H1 (cell line): Measurements from ENCODE around the gene SNRNP200. TPM values are rescaled to one million over a fixed set of nuclear protein-coding genes. Genes with fewer than 3 reads are reported as not detected.

ENCODE experiments used
- ATF3 ChIP-seq: IDR thresholded peaks from 2 replicates; pipeline ENCODE4 v1.6.1; 2011; ENCODE audit warnings: low read depth, mild to moderate bottlenecking, low read length; ENCODE audit not compliant: insufficient read depth
- BRCA1 ChIP-seq: IDR thresholded peaks from 2 replicates; pipeline ENCODE4 v1.6.1; 2012; ENCODE audit warnings: low read depth, low read length, improper control_type of control experiment
- CREB1 ChIP-seq: IDR thresholded peaks from 2 replicates; pipeline ENCODE4 v1.6.1; 2012; ENCODE audit warnings: inconsistent platforms
- CTBP2 ChIP-seq: IDR thresholded peaks from 2 replicates; pipeline ENCODE4 v1.7.0; 2011; ENCODE audit warnings: borderline replicate concordance, mild to moderate bottlenecking, moderate library complexity, mixed read lengths, low read length; ENCODE audit not compliant: insufficient read depth, insufficient read length
- EZH2 ChIP-seq: fragments of 200-600 bp; sonication (generic); IDR thresholded peaks from 2 replicates; pipeline ENCODE4 v1.7.1; 2012; ENCODE audit warnings: low read depth, mild to moderate bottlenecking, moderate library complexity, low read length, inconsistent platforms; ENCODE audit not compliant: severe bottlenecking
- GTF2F1 ChIP-seq: IDR thresholded peaks from 2 replicates; pipeline ENCODE4 v1.6.1; 2012; ENCODE audit warnings: low read depth, low read length, improper control_type of control experiment, borderline replicate concordance
- KDM1A ChIP-seq: fragments of 200-600, 300-600 bp; sonication (generic); IDR thresholded peaks from 2 replicates; pipeline ENCODE4 v1.7.1; 2016; ENCODE audit warnings: mild to moderate bottlenecking, low read length, borderline replicate concordance
- KDM4A ChIP-seq: IDR thresholded peaks from one replicate; pipeline ENCODE4 v1.7.1; 2012; ENCODE audit warnings: low read depth, mild to moderate bottlenecking, moderate library complexity, low read length, inconsistent platforms; ENCODE audit not compliant: severe bottlenecking
- KDM5A ChIP-seq: fragments of 200-600 bp; IDR thresholded peaks from 2 replicates; pipeline ENCODE4 v1.7.1; 2012; ENCODE audit warnings: mild to moderate bottlenecking, low read length, inconsistent platforms, mixed read lengths
- SUZ12 ChIP-seq: fragments of 200-600 bp; sonication (generic); IDR thresholded peaks from 2 replicates; pipeline ENCODE4 v1.6.1; 2012; ENCODE audit warnings: mild to moderate bottlenecking, inconsistent platforms, low read length, moderate library complexity, mixed read lengths
- TCF12 ChIP-seq: IDR thresholded peaks from 2 replicates; pipeline ENCODE4 v1.6.1; 2011; ENCODE audit warnings: low read depth, mild to moderate bottlenecking, low read length
- polyA plus RNA-seq, 7 experiments: library from polyadenylated mRNA; depleted of rRNA in 3 of 7; stranded (reverse) in 5 of 7; unstranded in 2 of 7; fragments of >200 nt in 5 of 7; fragments of 200-250 nt in 2 of 7; gene quantifications; 1 replicate in 5 of 7; 2 replicates in 1 of 7; 4 replicates in 1 of 7; pipeline versions ENCODE4 v1.2.1 to v1.2.3, GENCODE V29; 2011 to 2013; ENCODE audit warnings: missing spikeins in 2 of 7, mixed read lengths in 2 of 7
- total RNA-seq: library from RNA; stranded (reverse); fragmentation: NEBNext Ultra II Directional; extraction: Animal tissue kit (Norgen Biotek cat#: 25700); gene quantifications from 2 replicates; pipeline ENCODE4 v1.2.1, GENCODE V29; 2021
- TF ChIP-seq, protein P1 (sequence below): fragments of 300-600 bp; sonication (generic); IDR thresholded peaks from 2 replicates; pipeline ENCODE4 v1.7.1; 2012; ENCODE audit warnings: low read length, moderate library complexity, mild to moderate bottlenecking, inconsistent platforms; ENCODE audit not compliant: insufficient replicate concordance

SNRNP200 gene
- total and polyA plus RNA-seq, 2 of the 8 experiments (the other 6 are each of a cell fraction or from before 2014, with no cell fraction given): 190 to 289 TPM

DNA sequence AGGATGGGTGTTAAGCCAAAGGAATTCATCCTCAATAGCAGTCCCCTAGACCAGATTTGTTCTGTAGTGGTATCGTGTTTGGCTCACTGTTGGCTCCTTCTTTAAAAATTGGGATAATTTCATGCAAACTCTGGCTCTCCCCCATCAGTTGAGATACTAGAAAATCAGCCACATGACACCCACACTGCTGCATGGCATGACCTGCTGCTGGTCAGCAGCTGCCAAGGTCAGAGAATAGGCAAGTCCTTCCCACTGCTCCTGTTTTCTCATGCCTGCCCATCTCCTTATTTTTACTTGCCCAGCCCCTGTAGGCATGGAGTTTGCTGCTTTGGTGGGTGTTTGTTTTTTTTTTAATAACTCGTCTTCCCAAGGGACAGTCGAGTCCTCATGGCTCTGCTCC is 1.0 kb upstream of the SNRNP200 start (continued):
- TF ChIP-seq, protein P1, sequence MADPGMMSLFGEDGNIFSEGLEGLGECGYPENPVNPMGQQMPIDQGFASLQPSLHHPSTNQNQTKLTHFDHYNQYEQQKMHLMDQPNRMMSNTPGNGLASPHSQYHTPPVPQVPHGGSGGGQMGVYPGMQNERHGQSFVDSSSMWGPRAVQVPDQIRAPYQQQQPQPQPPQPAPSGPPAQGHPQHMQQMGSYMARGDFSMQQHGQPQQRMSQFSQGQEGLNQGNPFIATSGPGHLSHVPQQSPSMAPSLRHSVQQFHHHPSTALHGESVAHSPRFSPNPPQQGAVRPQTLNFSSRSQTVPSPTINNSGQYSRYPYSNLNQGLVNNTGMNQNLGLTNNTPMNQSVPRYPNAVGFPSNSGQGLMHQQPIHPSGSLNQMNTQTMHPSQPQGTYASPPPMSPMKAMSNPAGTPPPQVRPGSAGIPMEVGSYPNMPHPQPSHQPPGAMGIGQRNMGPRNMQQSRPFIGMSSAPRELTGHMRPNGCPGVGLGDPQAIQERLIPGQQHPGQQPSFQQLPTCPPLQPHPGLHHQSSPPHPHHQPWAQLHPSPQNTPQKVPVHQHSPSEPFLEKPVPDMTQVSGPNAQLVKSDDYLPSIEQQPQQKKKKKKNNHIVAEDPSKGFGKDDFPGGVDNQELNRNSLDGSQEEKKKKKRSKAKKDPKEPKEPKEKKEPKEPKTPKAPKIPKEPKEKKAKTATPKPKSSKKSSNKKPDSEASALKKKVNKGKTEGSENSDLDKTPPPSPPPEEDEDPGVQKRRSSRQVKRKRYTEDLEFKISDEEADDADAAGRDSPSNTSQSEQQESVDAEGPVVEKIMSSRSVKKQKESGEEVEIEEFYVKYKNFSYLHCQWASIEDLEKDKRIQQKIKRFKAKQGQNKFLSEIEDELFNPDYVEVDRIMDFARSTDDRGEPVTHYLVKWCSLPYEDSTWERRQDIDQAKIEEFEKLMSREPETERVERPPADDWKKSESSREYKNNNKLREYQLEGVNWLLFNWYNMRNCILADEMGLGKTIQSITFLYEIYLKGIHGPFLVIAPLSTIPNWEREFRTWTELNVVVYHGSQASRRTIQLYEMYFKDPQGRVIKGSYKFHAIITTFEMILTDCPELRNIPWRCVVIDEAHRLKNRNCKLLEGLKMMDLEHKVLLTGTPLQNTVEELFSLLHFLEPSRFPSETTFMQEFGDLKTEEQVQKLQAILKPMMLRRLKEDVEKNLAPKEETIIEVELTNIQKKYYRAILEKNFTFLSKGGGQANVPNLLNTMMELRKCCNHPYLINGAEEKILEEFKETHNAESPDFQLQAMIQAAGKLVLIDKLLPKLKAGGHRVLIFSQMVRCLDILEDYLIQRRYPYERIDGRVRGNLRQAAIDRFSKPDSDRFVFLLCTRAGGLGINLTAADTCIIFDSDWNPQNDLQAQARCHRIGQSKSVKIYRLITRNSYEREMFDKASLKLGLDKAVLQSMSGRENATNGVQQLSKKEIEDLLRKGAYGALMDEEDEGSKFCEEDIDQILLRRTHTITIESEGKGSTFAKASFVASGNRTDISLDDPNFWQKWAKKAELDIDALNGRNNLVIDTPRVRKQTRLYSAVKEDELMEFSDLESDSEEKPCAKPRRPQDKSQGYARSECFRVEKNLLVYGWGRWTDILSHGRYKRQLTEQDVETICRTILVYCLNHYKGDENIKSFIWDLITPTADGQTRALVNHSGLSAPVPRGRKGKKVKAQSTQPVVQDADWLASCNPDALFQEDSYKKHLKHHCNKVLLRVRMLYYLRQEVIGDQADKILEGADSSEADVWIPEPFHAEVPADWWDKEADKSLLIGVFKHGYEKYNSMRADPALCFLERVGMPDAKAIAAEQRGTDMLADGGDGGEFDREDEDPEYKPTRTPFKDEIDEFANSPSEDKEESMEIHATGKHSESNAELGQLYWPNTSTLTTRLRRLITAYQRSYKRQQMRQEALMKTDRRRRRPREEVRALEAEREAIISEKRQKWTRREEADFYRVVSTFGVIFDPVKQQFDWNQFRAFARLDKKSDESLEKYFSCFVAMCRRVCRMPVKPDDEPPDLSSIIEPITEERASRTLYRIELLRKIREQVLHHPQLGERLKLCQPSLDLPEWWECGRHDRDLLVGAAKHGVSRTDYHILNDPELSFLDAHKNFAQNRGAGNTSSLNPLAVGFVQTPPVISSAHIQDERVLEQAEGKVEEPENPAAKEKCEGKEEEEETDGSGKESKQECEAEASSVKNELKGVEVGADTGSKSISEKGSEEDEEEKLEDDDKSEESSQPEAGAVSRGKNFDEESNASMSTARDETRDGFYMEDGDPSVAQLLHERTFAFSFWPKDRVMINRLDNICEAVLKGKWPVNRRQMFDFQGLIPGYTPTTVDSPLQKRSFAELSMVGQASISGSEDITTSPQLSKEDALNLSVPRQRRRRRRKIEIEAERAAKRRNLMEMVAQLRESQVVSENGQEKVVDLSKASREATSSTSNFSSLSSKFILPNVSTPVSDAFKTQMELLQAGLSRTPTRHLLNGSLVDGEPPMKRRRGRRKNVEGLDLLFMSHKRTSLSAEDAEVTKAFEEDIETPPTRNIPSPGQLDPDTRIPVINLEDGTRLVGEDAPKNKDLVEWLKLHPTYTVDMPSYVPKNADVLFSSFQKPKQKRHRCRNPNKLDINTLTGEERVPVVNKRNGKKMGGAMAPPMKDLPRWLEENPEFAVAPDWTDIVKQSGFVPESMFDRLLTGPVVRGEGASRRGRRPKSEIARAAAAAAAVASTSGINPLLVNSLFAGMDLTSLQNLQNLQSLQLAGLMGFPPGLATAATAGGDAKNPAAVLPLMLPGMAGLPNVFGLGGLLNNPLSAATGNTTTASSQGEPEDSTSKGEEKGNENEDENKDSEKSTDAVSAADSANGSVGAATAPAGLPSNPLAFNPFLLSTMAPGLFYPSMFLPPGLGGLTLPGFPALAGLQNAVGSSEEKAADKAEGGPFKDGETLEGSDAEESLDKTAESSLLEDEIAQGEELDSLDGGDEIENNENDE: no peak
- TF ChIP-seq SUZ12 (no peak), CTBP2 (no peak), TCF12 (no peak), EZH2 (no peak), KDM1A (no peak), KDM5A (no peak), KDM4A (no peak), BRCA1 (no peak), CREB1 (no peak), GTF2F1 (no peak), ATF3 (no peak)
